Muscle of leg (tissue), 11 donors: ENCODE measurements around the gene PIH1D1. TPM values are rescaled to one million over a fixed set of nuclear protein-coding genes. Genes with fewer than 3 reads are reported as not detected.
"Not testable (repeated sequence)": the region's sequence is repeated elsewhere in the genome, so short reads cannot be mapped to it uniquely, and the experiment has no call there.

ENCODE experiments used
- DNase-seq: peaks from one replicate; pipeline ENCODE4 v3.0.0; 2013
- H3K27ac ChIP-seq: one replicate; pipeline ENCODE4 v1.5.1; 2013; ENCODE audit warnings: mild to moderate bottlenecking, low read length, control low read depth
- H3K27me3 ChIP-seq: one replicate; pipeline ENCODE4 v1.6.1; 2013; ENCODE audit warnings: low read length; ENCODE audit not compliant: control insufficient read depth, insufficient read depth
- H3K36me3 ChIP-seq: one replicate; pipeline ENCODE4 v1.6.1; 2013; ENCODE audit warnings: low read length; ENCODE audit not compliant: control insufficient read depth, insufficient read depth
- H3K4me1 ChIP-seq: one replicate; pipeline ENCODE4 v1.6.1; 2013; ENCODE audit warnings: low read length; ENCODE audit not compliant: control insufficient read depth, insufficient read depth
- H3K4me3 ChIP-seq: one replicate; pipeline ENCODE4 v1.5.1; 2013; ENCODE audit warnings: low read length, control low read depth
- H3K9me3 ChIP-seq: replicated peaks from 2 replicates; pipeline ENCODE4 v1.6.1; 2013; ENCODE audit warnings: low read depth, low read length; ENCODE audit not compliant: control insufficient read depth
- WGBS: methylation state at CpG from one replicate; pipeline ENCODE4 v1.1.5; 2013; ENCODE audit warnings: missing lambda C conversion rate; ENCODE audit not compliant: insufficient coverage; 5-methylcytosine and 5-hydroxymethylcytosine counted together
- polyA plus RNA-seq, 8 donors: library from polyadenylated mRNA; unstranded; fragments of 120-200 nt; gene quantifications; one replicate each; pipeline versions ENCODE4 v1.2.1 to v1.2.3, GENCODE V29; 2013; ENCODE audit warnings: inconsistent platforms in 1 of 8, low replicate concordance in 1 of 8; ENCODE audit not compliant: insufficient read length in 8 of 8, insufficient read depth in 1 of 8
- total RNA-seq: library from RNA; stranded (reverse); fragments of 120-200 nt; gene quantifications from one replicate; pipeline ENCODE4 v1.2.4, GENCODE V29; 2013

Gene PIH1D1
- total and polyA plus RNA-seq, 9 donors, result 42.2 to 55.0 (median 46.7) TPM

DNA sequence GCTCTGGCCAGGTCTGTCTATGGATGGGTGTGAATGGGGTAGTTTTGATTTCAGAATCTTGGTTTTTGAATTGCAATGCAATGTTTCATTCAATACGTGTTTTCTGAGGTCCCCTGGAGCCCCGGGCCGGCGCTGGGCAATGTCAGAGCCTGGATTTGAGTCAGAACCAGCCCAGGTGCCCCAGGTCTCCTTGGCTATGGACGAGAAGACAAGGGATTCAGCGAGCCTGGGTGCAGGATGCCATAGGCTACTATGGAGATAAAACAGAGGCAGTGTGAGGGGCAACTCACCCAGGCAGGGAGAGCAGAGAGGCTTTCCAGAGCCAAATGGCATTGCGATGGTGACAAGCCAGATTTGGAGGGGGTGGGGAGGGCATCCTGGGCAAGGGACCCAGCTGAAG lies 34.6 kb upstream of the PIH1D1 start:
- no peaks in the 10 kb centered on the region for H3K27me3 ChIP-seq
- H3K36me3 ChIP-seq, result peaks cover 28% of the 10 kb centered on the region
- no peak overlapping the region for H3K4me3 ChIP-seq
- H3K9me3 ChIP-seq, result no peaks in the 10 kb centered on the region
- WGBS, result 87% methylated on average over 7 of the region's 7 CpGs
- no peak overlapping the region for H3K27ac ChIP-seq
- peak; percentile 25 for DNase-seq
- peaks cover 31% of the 10 kb centered on the region for H3K4me1 ChIP-seq

DNA sequence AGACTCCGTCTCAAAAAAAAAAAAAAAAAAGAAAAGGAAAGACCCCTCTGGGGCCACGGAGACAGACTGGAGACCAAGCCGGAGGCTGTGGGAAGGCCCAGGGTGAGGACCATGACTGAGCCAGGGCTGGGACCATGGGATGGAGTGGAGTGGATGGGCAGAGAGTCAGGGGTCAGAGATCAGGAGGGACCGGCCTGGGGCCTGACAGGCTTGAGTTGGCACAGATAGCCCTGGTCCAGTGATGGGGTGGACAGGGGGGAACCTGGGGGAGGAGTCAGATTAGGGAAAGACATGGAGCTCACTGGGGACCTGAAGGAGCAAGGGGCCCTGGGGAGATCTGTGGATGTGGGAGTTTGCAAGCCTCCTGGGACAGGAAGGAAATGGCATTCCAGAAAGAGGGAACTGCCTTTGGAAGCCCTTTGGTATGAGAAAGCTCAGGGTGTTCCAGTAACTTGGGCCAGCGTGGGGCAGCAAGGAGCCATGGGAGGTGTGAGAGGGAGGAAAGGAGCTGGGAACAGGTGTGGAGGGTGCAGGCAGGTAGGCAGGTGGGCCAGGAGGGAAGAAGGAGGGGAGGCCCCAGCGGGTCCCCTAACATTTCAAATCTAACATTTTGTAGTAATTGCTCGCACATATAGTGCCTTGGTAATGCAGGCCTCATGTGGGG lies 29.5 kb upstream of the PIH1D1 start:
- Histone ChIP-seq H3K4me3 (no peak overlapping the region), H3K4me1 (peaks cover 10% of the 10 kb centered on the region), H3K9me3 (no peaks in the 10 kb centered on the region), H3K27me3 (no peaks in the 10 kb centered on the region), H3K36me3 (no peaks in the 10 kb centered on the region), H3K27ac (no peak overlapping the region)
- WGBS, result 73% methylated on average over 4 of the region's 7 CpGs
- DNase-seq, result no peak

DNA sequence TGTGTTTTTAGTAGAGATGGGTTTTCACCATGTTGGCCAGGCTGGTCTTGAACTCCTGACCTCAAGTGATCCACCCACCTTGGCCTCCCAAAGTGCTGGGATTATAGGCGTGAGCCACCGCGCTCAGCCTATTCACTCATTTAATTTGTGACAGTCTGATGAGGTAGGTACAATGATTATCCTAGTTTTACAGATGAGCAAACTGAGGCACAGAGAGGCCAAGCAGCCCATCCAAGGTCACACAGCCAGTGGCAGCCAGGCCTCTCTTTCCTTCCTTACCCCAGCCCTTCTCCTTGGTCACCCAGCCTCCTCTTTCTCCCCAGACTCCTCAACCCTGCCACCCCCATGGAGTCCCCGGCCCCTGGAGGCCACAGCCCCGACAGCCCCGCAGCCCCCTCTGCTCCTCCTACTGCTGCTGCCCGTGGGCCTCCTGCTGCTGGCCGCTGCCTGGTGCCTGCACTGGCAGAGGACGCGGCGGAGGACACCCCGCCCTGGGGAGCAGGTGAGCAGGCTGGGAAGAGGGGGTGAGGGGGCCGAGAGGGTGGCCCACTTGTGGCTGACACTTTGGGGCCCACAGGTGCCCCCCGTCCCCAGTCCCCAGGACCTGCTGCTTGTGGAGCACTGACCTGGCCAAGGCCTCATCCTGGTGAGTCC lies 28.5 kb upstream of the PIH1D1 start:
- H3K4me1 ChIP-seq, result peaks cover 13% of the 10 kb centered on the region
- H3K27ac ChIP-seq, result no peak overlapping the region
- no peaks in the 10 kb centered on the region for H3K9me3 ChIP-seq
- no peak overlapping the region for H3K4me3 ChIP-seq
- WGBS, result 87% methylated on average over 8 of the region's 14 CpGs
- H3K27me3 ChIP-seq, result no peaks in the 10 kb centered on the region
- H3K36me3 ChIP-seq, result no peaks in the 10 kb centered on the region
- DNase-seq, result no peak

DNA sequence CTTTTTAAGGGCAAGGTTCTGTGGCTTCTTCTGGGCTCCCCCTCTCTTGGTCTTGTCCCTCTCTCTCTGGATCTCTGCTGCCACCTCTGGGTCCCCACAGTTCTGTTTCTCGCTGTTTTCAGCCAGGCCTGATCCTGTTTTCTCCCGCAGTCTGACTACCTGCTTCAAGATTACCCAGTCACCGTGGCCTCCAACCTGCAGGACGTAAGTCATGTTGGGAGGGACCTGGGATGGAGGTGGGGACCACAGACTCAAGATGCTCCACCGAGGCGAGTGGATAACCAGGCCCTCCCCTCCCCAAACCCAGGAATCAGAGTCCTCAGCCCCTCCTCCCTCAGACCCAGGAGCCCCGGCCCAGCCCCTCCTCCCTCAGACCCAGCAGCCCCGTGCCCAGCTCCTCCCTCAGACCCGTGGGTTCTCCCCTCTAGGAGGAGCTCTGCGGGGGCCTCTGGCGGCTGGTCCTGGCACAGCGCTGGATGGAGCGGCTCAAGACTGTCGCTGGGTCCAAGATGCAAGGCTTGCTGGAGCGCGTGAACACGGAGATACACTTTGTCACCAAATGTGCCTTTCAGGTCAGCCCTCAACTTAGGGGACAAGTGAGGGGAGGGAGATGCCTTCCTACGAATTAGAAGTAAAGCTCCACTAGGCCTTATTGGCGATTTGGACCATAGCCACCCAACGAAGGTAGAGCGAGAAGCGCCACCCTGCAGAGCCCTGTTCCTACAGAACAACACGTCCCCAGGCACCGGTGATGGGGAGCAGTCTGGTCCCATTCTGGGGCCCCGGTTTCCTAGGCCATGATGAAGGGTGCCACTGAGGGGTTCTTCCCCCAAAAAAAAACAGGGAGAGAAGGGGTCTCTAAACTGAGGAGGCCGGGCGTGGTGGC lies 24.6 kb upstream of the PIH1D1 start:
- Histone ChIP-seq H3K36me3 (no peaks in the 10 kb centered on the region), H3K27ac (no peak overlapping the region), H3K9me3 (no peaks in the 10 kb centered on the region), H3K4me1 (peaks cover 27% of the 10 kb centered on the region), H3K27me3 (peaks cover 2% of the 10 kb centered on the region), H3K4me3 (no peak overlapping the region)
- WGBS, result 24% methylated on average over 9 of the region's 27 CpGs
- peak; percentile 64 for DNase-seq

DNA sequence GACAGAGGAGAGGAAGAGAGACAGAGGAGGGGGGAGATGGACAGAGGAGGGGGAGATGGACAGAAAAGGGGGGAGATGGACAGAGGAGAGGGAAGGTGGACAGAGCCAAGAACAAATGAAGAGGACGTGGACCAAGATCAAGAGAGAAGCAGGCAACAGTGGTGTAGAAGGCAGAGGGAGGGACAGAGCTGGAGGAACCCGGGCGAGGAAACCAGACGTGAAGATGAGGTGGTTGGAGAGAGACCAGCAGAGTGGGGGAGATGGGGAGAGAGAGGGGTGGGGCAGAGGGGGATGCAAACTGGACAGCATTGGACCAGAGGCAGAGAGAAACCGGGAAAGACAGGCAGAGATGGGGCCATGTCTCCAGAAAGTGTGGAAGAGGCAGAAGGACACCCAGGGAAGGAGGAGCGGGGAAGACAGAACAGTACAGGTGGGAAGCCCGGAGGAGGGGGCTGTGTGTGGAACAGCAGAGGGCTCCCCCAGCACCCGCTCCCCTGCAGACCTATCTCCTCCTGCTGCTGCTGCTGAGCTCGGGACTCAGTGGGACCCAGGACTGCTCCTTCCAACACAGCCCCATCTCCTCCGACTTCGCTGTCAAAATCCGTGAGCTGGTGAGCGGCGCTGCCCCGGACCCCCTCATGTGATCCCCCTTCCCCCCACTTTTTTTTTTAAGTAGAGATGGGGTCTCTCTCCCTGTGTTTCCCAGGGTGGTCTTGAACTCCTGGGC lies 23.7 kb upstream of the PIH1D1 start:
- peaks cover 27% of the 10 kb centered on the region for H3K4me1 ChIP-seq
- H3K27me3 ChIP-seq, result peaks cover 2% of the 10 kb centered on the region
- peak overlapping the region; percentile 62 for H3K27ac ChIP-seq
- H3K36me3 ChIP-seq, result no peaks in the 10 kb centered on the region
- no peaks in the 10 kb centered on the region for H3K9me3 ChIP-seq
- WGBS, result 41% methylated on average over 9 of the region's 15 CpGs
- no peak overlapping the region for H3K4me3 ChIP-seq
- peak; percentile 58 for DNase-seq

DNA sequence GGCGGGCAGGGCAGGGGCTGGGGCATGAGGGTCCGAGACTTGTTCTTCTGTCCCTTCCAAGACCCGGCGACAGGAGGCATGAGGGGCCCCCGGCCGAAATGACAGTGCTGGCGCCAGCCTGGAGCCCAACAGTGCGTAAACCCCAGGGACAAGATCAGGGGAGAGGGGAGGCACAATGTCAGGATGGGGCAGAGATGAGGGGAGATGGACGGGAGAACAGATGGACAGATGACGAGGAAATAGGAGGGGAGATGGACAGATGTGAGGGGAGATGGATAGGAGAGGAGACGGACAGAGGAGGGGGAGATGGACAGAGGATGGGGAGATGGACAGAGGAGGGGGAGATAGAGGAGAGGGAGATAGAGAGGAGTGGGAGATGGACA lies 22.9 kb upstream of the PIH1D1 start:
- H3K4me1 ChIP-seq, result peaks cover 32% of the 10 kb centered on the region
- H3K36me3 ChIP-seq, result peaks cover 4% of the 10 kb centered on the region
- no peak for DNase-seq
- no peaks in the 10 kb centered on the region for H3K9me3 ChIP-seq
- peak overlapping the region; percentile 71 for H3K27ac ChIP-seq
- 14% methylated on average over 11 of the region's 11 CpGs for WGBS
- peaks cover 2% of the 10 kb centered on the region for H3K27me3 ChIP-seq
- peak overlapping the region; percentile 63 for H3K4me3 ChIP-seq

DNA sequence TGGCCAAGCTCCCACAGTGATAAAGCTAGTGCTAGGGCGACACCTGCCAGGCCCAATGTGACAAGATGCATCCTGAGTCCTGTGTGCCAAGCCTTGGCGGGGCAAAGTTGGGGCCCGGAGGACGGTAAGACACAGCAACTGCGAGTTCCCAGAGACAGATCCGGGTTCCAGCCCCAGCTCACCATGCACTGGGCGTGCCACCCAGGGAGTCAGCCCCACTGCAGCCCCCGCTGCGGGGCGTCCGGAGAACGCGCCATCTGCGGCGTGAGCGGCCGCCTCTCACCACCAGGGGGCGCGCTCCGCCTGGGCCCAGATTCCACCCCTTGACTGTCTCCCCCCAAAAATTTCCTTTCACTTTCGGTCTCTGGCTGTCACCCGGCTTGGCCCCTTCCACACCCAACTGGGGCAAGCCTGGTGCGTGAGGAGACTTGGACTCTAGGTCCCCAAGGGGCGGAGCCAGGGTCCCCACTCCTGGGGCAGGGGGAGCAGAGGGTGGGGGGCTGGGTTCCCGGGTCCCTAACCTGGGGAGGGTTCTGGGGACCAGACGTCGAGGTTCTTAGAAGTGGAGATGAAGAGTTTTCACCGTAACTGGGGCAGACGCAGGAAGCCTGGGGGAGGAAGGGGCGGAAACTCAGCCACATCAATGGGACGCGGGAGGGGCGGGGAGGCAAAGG lies 22.4 kb upstream of the PIH1D1 start, which contains the start of gene FLT3LG:
TSS of gene FLT3LG (plus strand) at position 348 of the 674 bp plus-strand sequence. CDS start 425 bp downstream, outside the sequence.
- WGBS, result 3% methylated on average over 29 of the region's 33 CpGs
- peaks cover 37% of the 10 kb centered on the region for H3K4me1 ChIP-seq

DNA sequence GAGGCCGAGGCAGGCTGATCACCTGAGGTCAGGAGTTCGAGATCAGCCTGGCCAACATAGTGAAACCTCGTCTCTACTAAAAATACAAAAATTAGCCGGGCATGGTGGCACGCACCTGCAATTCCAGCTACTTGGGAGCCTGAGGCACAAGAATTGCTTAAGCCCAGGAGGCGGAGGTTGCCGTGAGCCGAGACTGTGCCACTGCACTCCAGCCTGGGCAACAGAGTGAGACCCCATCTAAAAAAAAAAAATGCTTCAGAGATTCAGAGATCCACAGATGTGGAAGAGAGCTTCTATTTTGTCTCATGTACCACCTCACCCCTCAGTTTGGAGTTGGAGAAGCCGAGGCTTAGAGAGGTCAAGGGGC lies 21.9 kb upstream of the PIH1D1 start:
- not testable (repeated sequence) for H3K27ac ChIP-seq, H3K9me3 ChIP-seq, H3K36me3 ChIP-seq, H3K27me3 ChIP-seq, DNase-seq
- peaks cover 37% of the 10 kb centered on the region for H3K4me1 ChIP-seq
- WGBS, result 73% methylated on average over 3 of the region's 9 CpGs
- peak overlapping the region; percentile 63 for H3K4me3 ChIP-seq

More for the DNA sequence above, 22.4 kb upstream of the PIH1D1 start, which contains the start of gene FLT3LG:
- Histone ChIP-seq H3K27me3 (peaks cover 2% of the 10 kb centered on the region), H3K36me3 (peaks cover 4% of the 10 kb centered on the region), H3K27ac (peak within 1 kb of the TSS; percentile 71), H3K4me3 (peak within 1 kb of the TSS; percentile 63), H3K9me3 (no peaks in the 10 kb centered on the region)
- peak; percentile 89 for DNase-seq

DNA sequence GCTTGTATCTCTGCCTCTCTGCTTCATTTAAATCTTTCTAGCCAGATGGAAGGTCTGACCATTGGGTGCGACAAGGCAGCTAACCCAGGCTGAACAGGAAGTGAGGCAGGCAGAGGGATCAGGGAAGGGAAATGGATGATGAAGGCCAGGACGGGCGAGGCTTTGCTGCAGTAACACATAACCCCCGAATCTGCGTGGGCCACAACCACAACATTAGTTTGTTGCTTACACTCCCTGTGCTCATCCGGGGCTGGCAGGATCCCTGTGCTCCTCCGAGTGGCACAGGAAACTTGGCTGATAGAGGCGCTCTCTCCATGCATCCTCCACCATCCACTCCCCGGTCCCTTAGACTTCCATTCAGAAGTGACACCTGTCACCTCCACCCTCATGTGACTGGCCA lies 21.3 kb upstream of the PIH1D1 start:
- Histone ChIP-seq H3K9me3 (no peaks in the 10 kb centered on the region), H3K36me3 (peaks cover 8% of the 10 kb centered on the region), H3K27ac (no peak overlapping the region), H3K27me3 (peaks cover 2% of the 10 kb centered on the region), H3K4me3 (no peak overlapping the region), H3K4me1 (peaks cover 39% of the 10 kb centered on the region)
- DNase-seq, result no peak
- WGBS, result 76% methylated on average over 4 of the region's 9 CpGs
